DMS 273 treated with DMSO at 0.1 percent for 48 hours (cell line): ENCODE results near the gene TENT4A.

Experiments used
- DNase-seq: peaks from one replicate; lab custom pipeline; 2025; lab: John Stamatoyannopoulos, UW

TENT4A gene

GRCh38 chr5:6733411-6734242, 20.4 kb downstream of the TENT4A start:
- no peak for DNase-seq

- no peak for DNase-seq
Observed at GRCh38 chr5:6734243-6734700, 21.0 kb downstream of the TENT4A start.

GRCh38 chr5:6734781-6735180, 21.5 kb downstream of the TENT4A start:
- no peak for DNase-seq

DNA sequence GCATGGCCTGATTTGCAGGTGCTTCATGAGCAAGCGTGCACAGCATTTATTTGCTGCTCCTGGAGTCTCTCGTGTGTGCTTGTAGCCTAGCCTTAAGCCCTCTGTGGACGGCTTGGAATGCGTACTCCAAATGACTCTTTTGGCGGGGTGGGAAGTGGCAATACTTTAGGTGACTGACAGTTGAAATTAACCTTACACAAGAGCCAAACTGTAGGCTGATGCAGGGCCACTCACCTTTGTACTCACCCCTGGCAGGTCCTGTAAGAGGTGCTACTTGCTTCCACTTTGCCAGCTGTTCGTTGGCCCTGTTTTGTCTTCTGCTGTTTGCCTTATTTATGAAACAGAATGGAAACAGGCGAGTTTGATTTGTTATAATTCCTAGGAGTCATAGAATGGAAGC, 22.9 kb downstream of the TENT4A start:
- DNase-seq, result no peak

DNA sequence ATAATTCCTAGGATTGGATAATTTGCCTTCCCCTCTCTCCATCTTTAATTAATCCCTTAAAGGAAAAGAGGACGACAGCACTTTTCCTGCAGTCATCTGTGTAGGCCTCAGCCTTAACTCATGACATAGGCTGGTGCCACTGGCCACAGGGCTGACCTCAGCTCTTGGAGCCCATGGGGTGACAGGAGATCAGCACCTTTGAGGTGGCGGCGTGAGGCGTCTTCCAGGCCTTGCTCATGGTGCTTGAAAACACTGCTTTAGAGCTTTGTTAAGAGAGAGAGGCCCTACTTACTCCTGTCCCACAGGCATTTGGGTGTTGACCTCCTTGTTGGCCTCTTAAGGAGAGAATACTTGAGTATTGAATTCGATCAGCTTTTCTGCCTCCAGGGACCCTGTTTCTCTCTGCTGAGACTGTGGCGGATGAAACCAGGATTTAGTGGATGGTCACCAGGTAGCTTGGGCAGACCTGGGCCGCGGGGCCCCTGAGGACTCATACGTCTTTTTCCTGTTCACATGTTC, 23.4 kb downstream of the TENT4A start:
- DNase-seq, result no peak

GRCh38 chr5:6737043-6737941, 24.1 kb downstream of the TENT4A start:
- DNase-seq, result no peak

- DNase-seq, result no peak
Observed at GRCh38 chr5:6739603-6740002, 26.4 kb downstream of the TENT4A start.

DNA sequence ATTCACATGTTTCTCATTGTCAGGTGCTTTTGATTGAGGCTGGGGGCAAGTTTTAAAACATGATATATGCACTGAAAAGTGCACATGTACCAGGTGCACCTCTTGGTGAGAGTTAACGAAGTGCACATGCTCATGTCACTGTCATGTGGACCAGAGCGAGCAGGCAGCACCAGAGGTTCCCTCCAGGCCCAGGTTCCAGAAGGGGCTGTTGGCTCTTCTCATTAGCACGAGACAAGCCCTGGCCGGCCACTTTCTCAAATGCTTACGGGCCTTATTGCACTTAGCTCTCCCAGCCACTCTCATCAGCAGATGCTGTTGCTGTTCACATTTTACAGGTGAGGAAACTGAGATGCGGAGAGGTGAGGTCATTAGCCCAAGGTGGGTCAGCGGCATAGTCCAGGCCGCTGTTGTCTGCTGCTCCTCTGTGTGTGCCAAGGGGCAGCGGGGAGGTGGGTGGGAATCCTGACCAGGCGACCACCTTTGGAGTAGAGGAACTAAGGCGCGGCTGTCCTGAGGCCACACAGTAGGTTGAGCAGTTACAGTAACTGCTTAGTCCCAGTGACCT, 27.4 kb downstream of the TENT4A start:
- DNase-seq, result no peak

GRCh38 chr5:6742081-6742758, 29.0 kb downstream of the TENT4A start:
- no peak for DNase-seq

GRCh38 chr5:6743161-6743560, 29.9 kb downstream of the TENT4A start:
- no peak for DNase-seq

DNA sequence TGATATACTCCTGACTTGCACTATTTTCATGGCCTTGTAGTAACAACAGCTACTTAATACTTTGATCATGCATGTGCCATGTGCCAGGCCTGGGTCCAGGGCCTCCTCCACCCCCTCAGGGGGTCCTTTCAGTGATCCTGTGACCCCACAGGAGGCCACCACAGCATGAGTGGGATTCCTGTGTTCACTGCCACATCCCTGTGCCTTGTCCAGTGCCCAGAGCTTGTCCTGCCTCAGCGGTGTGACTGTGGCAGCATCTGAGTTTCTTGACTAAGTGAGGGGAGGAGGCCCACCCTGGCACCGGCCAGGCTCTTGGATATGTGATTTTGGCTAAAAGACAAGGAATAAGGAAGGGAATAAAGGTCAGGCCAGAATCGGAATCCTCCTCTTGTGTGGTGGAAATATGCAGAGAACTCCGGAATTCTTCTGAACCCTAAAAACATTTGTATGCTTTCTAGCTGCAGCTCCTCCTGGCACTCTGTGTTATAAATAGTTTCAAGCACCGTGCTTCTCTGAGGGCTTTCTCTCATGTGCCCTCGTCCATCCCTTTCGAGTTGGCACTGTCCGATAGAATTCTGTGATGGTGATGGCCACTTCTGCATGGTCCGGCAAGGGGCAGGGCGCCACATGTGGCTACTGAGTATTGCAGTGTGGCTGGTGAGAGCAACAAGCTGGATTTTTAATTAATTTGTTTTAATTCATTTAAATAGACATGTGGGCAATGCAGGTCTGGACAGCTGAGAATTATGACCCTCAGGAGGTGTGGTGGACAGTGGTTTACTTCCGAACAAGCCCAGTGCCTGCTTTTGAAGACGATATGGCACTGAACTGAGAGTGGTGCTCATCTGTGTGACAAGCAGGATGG, 31.8 kb downstream of the TENT4A start:
- DNase-seq, result no peak

- DNase-seq, result peak; percentile 1
Observed at GRCh38 chr5:6745706-6746222, 32.5 kb downstream of the TENT4A start.

DNA sequence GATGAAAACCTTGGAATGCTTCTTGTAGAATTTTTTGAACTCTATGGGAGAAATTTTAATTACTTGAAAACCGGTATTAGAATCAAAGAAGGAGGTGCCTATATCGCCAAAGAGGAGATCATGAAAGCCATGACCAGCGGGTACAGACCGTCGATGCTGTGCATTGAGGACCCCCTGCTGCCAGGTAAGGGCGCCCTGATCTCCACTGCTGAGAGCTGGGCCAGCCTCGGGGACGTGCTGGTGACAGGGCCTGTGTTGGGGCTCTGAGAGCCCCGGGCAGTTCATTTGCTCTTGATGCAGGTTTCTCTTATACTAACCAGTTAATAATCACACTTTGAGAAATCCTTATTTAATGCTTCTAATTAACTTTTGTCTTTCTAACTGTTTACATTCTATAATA, 33.0 kb downstream of the TENT4A start:
- no peak for DNase-seq

- no peak for DNase-seq
Observed at GRCh38 chr5:6747103-6747502, 33.9 kb downstream of the TENT4A start.

- DNase-seq, result no peak
Observed at GRCh38 chr5:6748142-6748541, 34.9 kb downstream of the TENT4A start.

DNA sequence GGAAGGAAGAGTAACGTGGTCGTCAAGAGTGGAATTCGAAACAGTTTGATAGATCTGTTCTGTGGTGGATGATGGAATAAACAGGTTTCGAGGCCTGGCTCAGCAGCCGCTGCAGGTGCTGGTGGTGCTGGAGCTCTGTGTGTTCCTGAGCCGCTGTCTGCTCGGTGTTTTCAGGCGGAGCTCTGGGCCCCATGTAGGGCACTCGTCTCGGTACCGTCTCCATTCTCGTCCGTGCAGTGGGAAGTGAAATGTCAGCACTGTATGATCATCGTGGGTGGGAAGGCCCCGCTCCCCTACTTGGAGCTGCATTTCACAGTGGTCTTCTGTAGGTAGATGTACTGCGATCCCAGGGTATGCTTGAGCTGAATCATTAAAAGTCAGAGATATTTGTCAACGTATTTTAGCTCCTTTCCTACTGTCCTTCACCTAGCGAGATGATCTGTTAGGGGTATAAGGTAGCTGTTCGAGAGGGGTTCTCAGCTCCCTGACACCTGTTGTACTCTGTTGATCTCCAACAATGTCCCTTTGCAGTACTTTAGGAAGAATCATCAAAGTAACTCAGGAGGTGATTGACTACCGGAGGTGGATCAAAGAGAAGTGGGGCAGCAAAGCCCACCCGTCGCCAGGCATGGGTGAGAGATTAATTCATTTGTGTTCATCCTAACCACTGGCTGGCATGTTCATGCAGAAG, 35.9 kb downstream of the TENT4A start:
- no peak for DNase-seq

- DNase-seq, result no peak
Observed at GRCh38 chr5:6750142-6750840, 37.1 kb downstream of the TENT4A start.

- no peak for DNase-seq
Observed at GRCh38 chr5:6750951-6751685, 37.9 kb downstream of the TENT4A start.

- no peak for DNase-seq
Observed at GRCh38 chr5:6752236-6752635, 39.0 kb downstream of the TENT4A start.
